Common myeloid progenitor, CD34-positive (primary cell): Measurements from ENCODE around the gene KIF21B.

ENCODE experiments used
- CTCF ChIA-PET: fragments of 350-600 bp; sonication (Branson Sonifier 250); formaldehyde crosslinking; loops from one replicate; lab custom pipeline; 2021; ENCODE audit warnings: antibody characterized with exemption; lab: Charles Lee
- POLR2A ChIA-PET: fragments of 350-600 bp; sonication (Branson Sonifier 250); formaldehyde crosslinking; loops from one replicate; lab custom pipeline; 2021; ENCODE audit warnings: antibody characterized with exemption; lab: Charles Lee
- DNase-seq, 3 donors: peaks; one replicate each; pipeline versions ENCODE4 v3.0.0 to v3.0.0-alpha.2; 2013
- H3K27ac ChIP-seq, 2 experiments: 1 replicate in 1 of 2; 2 replicates in 1 of 2; pipeline ENCODE4 v1.7.0; 2013; ENCODE audit warnings: inconsistent platforms in 2 of 2, low read length in 2 of 2, mild to moderate bottlenecking in 2 of 2, low read depth in 1 of 2, moderate library complexity in 1 of 2; ENCODE audit not compliant: severe bottlenecking in 2 of 2, insufficient read depth in 1 of 2, poor library complexity in 1 of 2
- H3K27me3 ChIP-seq, 5 experiments: replicated peaks in 2 of 5; 1 replicate in 3 of 5; 2 replicates in 2 of 5; pipeline versions ENCODE4 v1.6.1 to v1.7.0; 2013; ENCODE audit warnings: low read length in 4 of 5, mild to moderate bottlenecking in 2 of 5, moderate library complexity in 2 of 5, inconsistent platforms in 1 of 5; ENCODE audit not compliant: insufficient read depth in 5 of 5, control insufficient read depth in 4 of 5
- H3K36me3 ChIP-seq, 4 experiments: 1 replicate in 2 of 4; 2 replicates in 2 of 4; pipeline versions ENCODE4 v1.6.1 to v1.7.0; 2013; ENCODE audit warnings: low read length in 3 of 4, control low read depth in 1 of 4, mild to moderate bottlenecking in 1 of 4; ENCODE audit not compliant: control insufficient read depth in 4 of 4, insufficient read depth in 4 of 4
- H3K4me1 ChIP-seq, 4 experiments: 1 replicate in 3 of 4; 2 replicates in 1 of 4; pipeline versions ENCODE4 v1.6.1 to v1.7.1; 2013; ENCODE audit warnings: low read length in 3 of 4, mild to moderate bottlenecking in 3 of 4, control low read depth in 1 of 4, inconsistent platforms in 1 of 4, moderate library complexity in 1 of 4; ENCODE audit not compliant: control insufficient read depth in 4 of 4, insufficient read depth in 4 of 4; ENCODE audit errors: control extremely low read depth in 1 of 4
- H3K4me3 ChIP-seq, 7 experiments: 1 replicate in 4 of 7; 2 replicates in 3 of 7; pipeline versions ENCODE4 v1.5.1 to v1.7.0; 2013; ENCODE audit warnings: mild to moderate bottlenecking in 7 of 7, low read length in 6 of 7, moderate library complexity in 6 of 7, inconsistent platforms in 2 of 7, low read depth in 2 of 7, control low read depth in 1 of 7; ENCODE audit not compliant: insufficient read depth in 4 of 7, control insufficient read depth in 1 of 7; ENCODE audit errors: extremely low read depth in 1 of 7
- H3K9me3 ChIP-seq, 5 experiments: 1 replicate in 4 of 5; 2 replicates in 1 of 5; pipeline versions ENCODE4 v1.6.1 to v1.7.1; 2013; ENCODE audit warnings: low read length in 4 of 5, mild to moderate bottlenecking in 2 of 5, inconsistent platforms in 1 of 5, low read depth in 1 of 5, moderate library complexity in 1 of 5; ENCODE audit not compliant: control insufficient read depth in 4 of 5, insufficient read depth in 2 of 5; ENCODE audit errors: control extremely low read depth in 1 of 5
- WGBS: methylation state at CpG from one replicate; pipeline ENCODE4 v1.1.5; 2013; ENCODE audit not compliant: insufficient coverage; 5-methylcytosine and 5-hydroxymethylcytosine counted together

The KIF21B gene

GRCh38 chr1:201059871-201060555, 36.5 kb upstream of the KIF21B start:
- Histone ChIP-seq H3K27ac (no peak overlapping the region), H3K27me3 (peaks cover 0 to 4% (median 0%) of the 10 kb centered on the region in 5 experiments), H3K4me1 (no peaks in the 10 kb centered on the region), H3K4me3 (no peak overlapping the region), H3K36me3 (no peaks in the 10 kb centered on the region), H3K9me3 (no peaks in the 10 kb centered on the region)
- ChIA-PET CTCF (no interaction called here), POLR2A (no interaction called here)
- WGBS = 100% methylated on average over 2 of the region's 5 CpGs
- no peak for DNase-seq

GRCh38 chr1:201059401-201059800, 35.9 kb upstream of the KIF21B start:
- Histone ChIP-seq H3K4me3 (no peak overlapping the region), H3K36me3 (no peaks in the 10 kb centered on the region), H3K27ac (no peak overlapping the region), H3K9me3 (no peaks in the 10 kb centered on the region), H3K27me3 (peaks cover 0 to 4% (median 0%) of the 10 kb centered on the region in 5 experiments), H3K4me1 (no peaks in the 10 kb centered on the region)
- ChIA-PET CTCF (no interaction called here), POLR2A (no interaction called here)
- DNase-seq = no peak
- WGBS = 100% methylated on average over 2 of the region's 3 CpGs

GRCh38 chr1:201054091-201054543, 30.6 kb upstream of the KIF21B start:
- no peak overlapping the region for H3K4me3 ChIP-seq
- H3K27me3 ChIP-seq = peaks cover 0 to 4% (median 0%) of the 10 kb centered on the region in 5 experiments
- POLR2A ChIA-PET = no interaction called here

GRCh38 chr1:201053155-201053860, 29.8 kb upstream of the KIF21B start:
- no peaks in the 10 kb centered on the region for H3K36me3 ChIP-seq
- ChIA-PET CTCF (no interaction called here), POLR2A (interaction anchor here (0.6 kb wide), 1 partner anchor 63 kb away, joined by 3 read pairs; no protein-coding TSS in a partner anchor)

More at GRCh38 chr1:201054091-201054543, 30.6 kb upstream of the KIF21B start:
- 98% methylated on average over 10 of the region's 10 CpGs for WGBS
- H3K9me3 ChIP-seq = no peaks in the 10 kb centered on the region
- H3K27ac ChIP-seq = no peak overlapping the region
- CTCF ChIA-PET = no interaction called here
- no peak for DNase-seq
- no peaks in the 10 kb centered on the region for H3K36me3 ChIP-seq
- H3K4me1 ChIP-seq = no peaks in the 10 kb centered on the region

GRCh38 chr1:201051399-201051798, 27.9 kb upstream of the KIF21B start:
- 97% methylated on average over 2 of the region's 2 CpGs for WGBS
- H3K4me1 ChIP-seq = no peaks in the 10 kb centered on the region
- DNase-seq = no peak
- ChIA-PET CTCF (interaction anchor here (1.2 to 1.6 kb wide), 4 partner anchors 12 to 79 kb away, joined by 3 to 5 read pairs (median 4); no protein-coding TSS in a partner anchor), POLR2A (no interaction called here)
- no peak overlapping the region for H3K4me3 ChIP-seq
- H3K27me3 ChIP-seq = peaks cover 0 to 6% (median 0%) of the 10 kb centered on the region in 5 experiments
- no peaks in the 10 kb centered on the region for H3K36me3 ChIP-seq
- H3K27ac ChIP-seq = no peak overlapping the region
- no peaks in the 10 kb centered on the region for H3K9me3 ChIP-seq

More at GRCh38 chr1:201053155-201053860, 29.8 kb upstream of the KIF21B start:
- Histone ChIP-seq H3K4me1 (no peaks in the 10 kb centered on the region), H3K9me3 (no peaks in the 10 kb centered on the region), H3K27ac (no peak overlapping the region), H3K4me3 (no peak overlapping the region), H3K27me3 (peaks cover 0 to 4% (median 0%) of the 10 kb centered on the region in 5 experiments)
- no peak for DNase-seq
- WGBS = 93% methylated on average over 17 of the region's 22 CpGs

GRCh38 chr1:201050515-201051277, 27.2 kb upstream of the KIF21B start:
- WGBS = 100% methylated on average over 2 of the region's 5 CpGs
- no peak overlapping the region for H3K4me3 ChIP-seq
- ChIA-PET POLR2A (no interaction called here), CTCF (interaction anchor here (1.3 to 13.1 kb wide), 4 partner anchors 13 to 79 kb away, joined by 3 to 221 read pairs (median 5); no protein-coding TSS in a partner anchor)
- no peaks in the 10 kb centered on the region for H3K36me3 ChIP-seq
- DNase-seq = no peak
- no peaks in the 10 kb centered on the region for H3K9me3 ChIP-seq
- H3K27me3 ChIP-seq = peaks cover 0 to 6% (median 0%) of the 10 kb centered on the region in 5 experiments
- H3K27ac ChIP-seq = no peak overlapping the region
- H3K4me1 ChIP-seq = no peaks in the 10 kb centered on the region
